HG02870 (cell line): ENCODE data around the gene PPP3R1.

Experiments used
- ATAC-seq: cut with Tn5 transposase; IDR thresholded peaks from one replicate; pipeline ENCODE4 v1.9.1; 2021; ENCODE audit warnings: mild to moderate bottlenecking, moderate library complexity; ENCODE audit not compliant: unreplicated experiment

PPP3R1 gene

GRCh38 chr2:68252400-68253218, at the start of gene PPP3R1:
Gene PPP3R1 (minus strand): TSS chr2:68252532. CDS start chr2:68252127, 405 bp downstream.
- ATAC-seq: peak; percentile 81

- peak; percentile 77 for ATAC-seq
Observed at GRCh38 chr2:68295516-68295915, 43.2 kb upstream of the PPP3R1 start.

GRCh38 chr2:68294913-68295312, 42.6 kb upstream of the PPP3R1 start:
- ATAC-seq: no peak

- ATAC-seq: no peak
Observed at GRCh38 chr2:68294187-68294586, 41.9 kb upstream of the PPP3R1 start.

- ATAC-seq: no peak
Observed at GRCh38 chr2:68293755-68294154, 41.4 kb upstream of the PPP3R1 start.

- no peak for ATAC-seq
Observed at GRCh38 chr2:68293024-68293423, 40.7 kb upstream of the PPP3R1 start.

GRCh38 chr2:68292108-68292710, 39.9 kb upstream of the PPP3R1 start:
- no peak for ATAC-seq

GRCh38 chr2:68291314-68291713, 39.0 kb upstream of the PPP3R1 start:
- ATAC-seq: no peak

GRCh38 chr2:68290901-68291300, 38.6 kb upstream of the PPP3R1 start:
- ATAC-seq: no peak

GRCh38 chr2:68287580-68288441, 35.5 kb upstream of the PPP3R1 start:
- no peak for ATAC-seq

GRCh38 chr2:68284896-68285295, 32.6 kb upstream of the PPP3R1 start:
- no peak for ATAC-seq

- no peak for ATAC-seq
Observed at GRCh38 chr2:68283419-68283812, 31.1 kb upstream of the PPP3R1 start.

- no peak for ATAC-seq
Observed at GRCh38 chr2:68282811-68283418, 30.6 kb upstream of the PPP3R1 start.

- no peak for ATAC-seq
Observed at GRCh38 chr2:68280796-68281195, 28.5 kb upstream of the PPP3R1 start.

- no peak for ATAC-seq
Observed at GRCh38 chr2:68280348-68280747, 28.0 kb upstream of the PPP3R1 start.

GRCh38 chr2:68279691-68280090, 27.4 kb upstream of the PPP3R1 start:
- ATAC-seq: no peak

- no peak for ATAC-seq
Observed at GRCh38 chr2:68278169-68278568, 25.8 kb upstream of the PPP3R1 start.

- ATAC-seq: no peak
Observed at GRCh38 chr2:68274022-68274421, 21.7 kb upstream of the PPP3R1 start.

GRCh38 chr2:68272246-68272994, 20.1 kb upstream of the PPP3R1 start:
- no peak for ATAC-seq

GRCh38 chr2:68266655-68267054, 14.3 kb upstream of the PPP3R1 start:
- no peak for ATAC-seq
